Measurements from ENCODE around the gene TRPV2.

TRPV2 gene

DNA sequence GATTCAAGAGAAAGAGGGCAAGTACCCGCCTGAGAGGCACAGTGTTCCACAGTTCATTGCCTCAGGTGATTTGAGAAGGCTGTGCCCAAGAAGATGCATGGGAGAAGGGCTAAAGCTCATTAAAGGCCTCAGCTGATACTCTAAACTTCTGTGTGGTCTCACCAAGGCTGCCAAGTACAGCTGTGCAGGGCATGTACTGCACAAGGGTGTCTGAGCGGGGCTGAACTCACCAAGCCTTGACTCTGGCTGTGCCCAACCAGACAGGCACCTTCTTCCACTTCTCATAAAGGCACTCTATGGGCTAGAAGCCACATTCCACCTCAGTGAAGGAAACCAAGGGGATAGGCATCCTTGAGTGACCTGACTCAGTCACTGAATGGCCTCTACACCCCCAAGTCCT is 63.9 kb downstream of the TRPV2 start:
- WGBS, 2 donors (ENCODE audit: extremely low coverage in 2 of 2, insufficient read length in 2 of 2, insufficient replicate concordance in 1 of 2): no CpG with 5 or more reads among the region's 2 CpGs
- no peak overlapping the region for H2BK5ac ChIP-seq (ENCODE audit: low read length)

DNA sequence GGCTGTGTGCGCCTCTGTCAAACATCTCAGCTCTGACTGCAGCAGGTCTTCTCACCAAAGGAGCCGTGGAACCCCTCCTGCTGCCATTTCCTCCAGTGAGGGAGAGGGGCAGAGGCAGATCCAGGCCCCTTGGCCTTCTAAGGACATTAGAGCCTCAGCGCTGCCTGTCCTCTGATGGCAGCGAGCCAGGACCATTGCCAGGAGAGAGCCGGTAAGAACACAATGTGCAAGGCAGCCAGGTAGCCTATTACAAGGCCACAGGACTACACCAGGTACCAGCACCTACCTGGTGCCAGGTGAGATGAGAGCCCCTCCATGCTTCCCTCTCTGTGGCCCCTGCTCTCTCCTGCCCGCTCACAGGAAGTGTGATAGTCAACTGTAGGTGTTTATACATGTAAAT is 65.6 kb downstream of the TRPV2 start:
- Histone ChIP-seq H3K9ac (ENCODE audit: low read depth, low read length, poor library complexity) (no peak overlapping the region), H3K4me3 (ENCODE audit: low read length in 2 of 2) (no peak overlapping the region), H2BK15ac (ENCODE audit: low read length) (no peak overlapping the region), H3K18ac (ENCODE audit: low read length) (no peak overlapping the region), H3K4me2 (ENCODE audit: insufficient read depth, low read length, poor library complexity, severe bottlenecking) (no peak overlapping the region), H3K27ac (replicated peaks; ENCODE audit: low read length) (no peak overlapping the region), H2BK120ac (ENCODE audit: low read depth, low read length) (no peak overlapping the region), H2AK5ac (ENCODE audit: low read depth, low read length) (no peak overlapping the region), H3K14ac (ENCODE audit: low read length) (no peak overlapping the region), H3K9me3 (replicated peaks in 1 of 2; ENCODE audit: control insufficient read depth in 2 of 2, insufficient read depth in 1 of 2, low read depth in 1 of 2, low read length in 2 of 2) (no peaks in the 10 kb centered on the region), H3K79me1 (ENCODE audit: low read depth, low read length) (no peaks in the 10 kb centered on the region), H3K27me3 (ENCODE audit: control insufficient read depth in 3 of 3, insufficient read depth in 3 of 3, low read depth in 1 of 3, low read length in 3 of 3) (no peaks in the 10 kb centered on the region), H2BK12ac (ENCODE audit: low read length) (no peak overlapping the region), H2BK5ac (ENCODE audit: low read length) (no peak overlapping the region), H2AFZ (ENCODE audit: low read length) (no peak overlapping the region), H3K4me1 (ENCODE audit: control insufficient read depth in 2 of 2, insufficient read depth in 1 of 2, low read depth in 1 of 2, low read length in 2 of 2) (peaks cover 11 to 16% of the 10 kb centered on the region in 2 donors), H3K23ac (ENCODE audit: low read depth, low read length, poor library complexity) (no peak overlapping the region), H4K8ac (ENCODE audit: low read depth, low read length) (no peak overlapping the region), H3K36me3 (replicated peaks in 1 of 2; ENCODE audit: control insufficient read depth in 2 of 2, insufficient read depth in 2 of 2, low read length in 2 of 2) (peaks cover 0 to 2% of the 10 kb centered on the region in 2 donors), H4K91ac (ENCODE audit: low read depth, low read length, poor library complexity) (no peak overlapping the region), H3K4ac (ENCODE audit: low read length) (no peak overlapping the region)
- no CpG with 5 or more reads among the region's 6 CpGs for WGBS, 2 donors (ENCODE audit: extremely low coverage in 2 of 2, insufficient read length in 2 of 2, insufficient replicate concordance in 1 of 2)
- no peak for DNase-seq (ENCODE audit: low spot score)

More for the DNA sequence above, 63.9 kb downstream of the TRPV2 start:
- peaks cover 0 to 2% of the 10 kb centered on the region in 2 donors for H3K36me3 ChIP-seq (replicated peaks in 1 of 2; ENCODE audit: control insufficient read depth in 2 of 2, insufficient read depth in 2 of 2, low read length in 2 of 2)
- no peak overlapping the region for H3K14ac ChIP-seq (ENCODE audit: low read length)
- no peak overlapping the region for H4K8ac ChIP-seq (ENCODE audit: low read depth, low read length)
- no peak overlapping the region for H2AFZ ChIP-seq (ENCODE audit: low read length)
- H2AK5ac ChIP-seq (ENCODE audit: low read depth, low read length): no peak overlapping the region
- no peak overlapping the region for H3K4ac ChIP-seq (ENCODE audit: low read length)
- H3K4me2 ChIP-seq (ENCODE audit: insufficient read depth, low read length, poor library complexity, severe bottlenecking): no peak overlapping the region
- no peak overlapping the region for H3K18ac ChIP-seq (ENCODE audit: low read length)
- no peaks in the 10 kb centered on the region for H3K79me1 ChIP-seq (ENCODE audit: low read depth, low read length)
- no peak overlapping the region for H2BK15ac ChIP-seq (ENCODE audit: low read length)
- no peak overlapping the region for H3K23ac ChIP-seq (ENCODE audit: low read depth, low read length, poor library complexity)
- DNase-seq (ENCODE audit: low spot score): no peak
- no peak overlapping the region for H4K91ac ChIP-seq (ENCODE audit: low read depth, low read length, poor library complexity)
- H2BK12ac ChIP-seq (ENCODE audit: low read length): no peak overlapping the region
- no peaks in the 10 kb centered on the region for H3K9me3 ChIP-seq (replicated peaks in 1 of 2; ENCODE audit: control insufficient read depth in 2 of 2, insufficient read depth in 1 of 2, low read depth in 1 of 2, low read length in 2 of 2)
- no peak overlapping the region for H3K4me3 ChIP-seq (ENCODE audit: low read length in 2 of 2)
- H3K4me1 ChIP-seq (ENCODE audit: control insufficient read depth in 2 of 2, insufficient read depth in 1 of 2, low read depth in 1 of 2, low read length in 2 of 2): peaks cover under 1% of the 10 kb centered on the region in 2 donors
- H3K9ac ChIP-seq (ENCODE audit: low read depth, low read length, poor library complexity): no peak overlapping the region
- H3K27me3 ChIP-seq (ENCODE audit: control insufficient read depth in 3 of 3, insufficient read depth in 3 of 3, low read depth in 1 of 3, low read length in 3 of 3): no peaks in the 10 kb centered on the region
- H3K27ac ChIP-seq (replicated peaks; ENCODE audit: low read length): no peak overlapping the region
- H2BK120ac ChIP-seq (ENCODE audit: low read depth, low read length): no peak overlapping the region

DNA sequence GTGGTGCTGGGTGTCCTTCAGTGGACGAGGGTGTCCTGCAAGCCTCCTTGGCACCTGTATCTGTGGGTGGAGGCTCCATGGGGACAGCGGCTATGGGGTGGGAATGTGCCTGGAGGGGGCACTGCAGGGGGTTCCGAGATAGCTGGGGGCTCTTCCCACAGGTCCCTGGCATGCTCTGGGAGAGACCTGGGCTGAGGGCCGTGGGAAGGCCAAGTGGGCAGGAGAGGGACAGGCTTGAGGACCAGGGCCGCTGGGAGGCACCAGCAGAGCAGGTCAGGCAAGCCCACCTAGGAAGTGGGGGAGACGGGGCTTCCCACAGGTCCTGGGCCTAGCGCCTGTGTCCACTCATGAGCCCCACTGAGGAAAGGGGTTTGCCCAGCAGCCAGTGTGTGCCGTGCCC is 66.9 kb downstream of the TRPV2 start:
- Histone ChIP-seq H2BK120ac (ENCODE audit: low read depth, low read length) (no peak overlapping the region), H3K27ac (replicated peaks; ENCODE audit: low read length) (no peak overlapping the region), H2AFZ (ENCODE audit: low read length) (no peak overlapping the region), H3K14ac (ENCODE audit: low read length) (peak overlapping the region; percentile 27), H3K9me3 (replicated peaks in 1 of 2; ENCODE audit: control insufficient read depth in 2 of 2, insufficient read depth in 1 of 2, low read depth in 1 of 2, low read length in 2 of 2) (no peaks in the 10 kb centered on the region), H3K4me2 (ENCODE audit: insufficient read depth, low read length, poor library complexity, severe bottlenecking) (no peak overlapping the region), H2BK5ac (ENCODE audit: low read length) (no peak overlapping the region), H3K27me3 (ENCODE audit: control insufficient read depth in 3 of 3, insufficient read depth in 3 of 3, low read depth in 1 of 3, low read length in 3 of 3) (no peaks in the 10 kb centered on the region), H3K4me3 (ENCODE audit: low read length in 2 of 2) (no peak overlapping the region), H2BK12ac (ENCODE audit: low read length) (no peak overlapping the region), H4K91ac (ENCODE audit: low read depth, low read length, poor library complexity) (no peak overlapping the region), H3K23ac (ENCODE audit: low read depth, low read length, poor library complexity) (peak overlapping the region; percentile 9), H3K18ac (ENCODE audit: low read length) (no peak overlapping the region), H4K8ac (ENCODE audit: low read depth, low read length) (no peak overlapping the region), H3K4ac (ENCODE audit: low read length) (no peak overlapping the region), H2AK5ac (ENCODE audit: low read depth, low read length) (no peak overlapping the region), H3K36me3 (replicated peaks in 1 of 2; ENCODE audit: control insufficient read depth in 2 of 2, insufficient read depth in 2 of 2, low read length in 2 of 2) (peaks cover 0 to 2% of the 10 kb centered on the region in 2 donors), H3K4me1 (ENCODE audit: control insufficient read depth in 2 of 2, insufficient read depth in 1 of 2, low read depth in 1 of 2, low read length in 2 of 2) (peaks cover 16 to 27% of the 10 kb centered on the region in 2 donors), H3K79me1 (ENCODE audit: low read depth, low read length) (no peaks in the 10 kb centered on the region), H3K9ac (ENCODE audit: low read depth, low read length, poor library complexity) (no peak overlapping the region), H2BK15ac (ENCODE audit: low read length) (no peak overlapping the region)
- no CpG with 5 or more reads among the region's 8 CpGs for WGBS, 2 donors (ENCODE audit: extremely low coverage in 2 of 2, insufficient read length in 2 of 2, insufficient replicate concordance in 1 of 2)
- DNase-seq (ENCODE audit: low spot score): no peak

DNA sequence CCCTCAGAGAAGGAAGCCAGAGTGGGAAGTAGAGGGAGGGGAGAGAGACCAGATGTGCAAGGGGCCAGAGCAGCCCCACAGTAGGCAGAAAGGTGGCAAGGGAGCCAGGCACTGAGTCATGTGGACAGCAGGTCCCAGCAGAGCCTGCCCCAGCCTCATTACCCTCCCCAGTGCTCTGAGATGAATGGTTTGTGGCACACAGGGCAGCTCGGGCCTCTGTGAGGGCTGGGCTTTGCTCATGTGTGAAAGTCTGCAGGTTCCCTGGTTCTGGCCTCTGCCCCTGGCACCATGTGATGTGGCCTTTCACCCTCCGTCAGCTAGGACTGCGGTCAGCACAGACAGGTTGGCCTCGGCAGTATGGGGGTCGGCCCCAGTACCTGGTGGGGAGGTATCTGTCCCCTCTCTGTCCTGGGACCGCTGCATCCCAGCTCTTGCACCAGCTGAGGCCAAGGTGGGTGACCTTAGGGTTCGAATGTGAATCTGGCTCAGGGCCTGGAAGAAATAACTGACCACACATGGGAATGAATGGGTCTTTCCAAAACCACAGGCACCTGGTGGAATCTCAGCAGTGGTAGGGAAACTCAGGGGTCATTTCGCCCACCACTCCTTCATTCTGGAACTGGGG is 67.8 kb downstream of the TRPV2 start:
- H3K23ac ChIP-seq (ENCODE audit: low read depth, low read length, poor library complexity): no peak overlapping the region
- H3K4me2 ChIP-seq (ENCODE audit: insufficient read depth, low read length, poor library complexity, severe bottlenecking): no peak overlapping the region
- no peaks in the 10 kb centered on the region for H3K79me1 ChIP-seq (ENCODE audit: low read depth, low read length)
- H4K8ac ChIP-seq (ENCODE audit: low read depth, low read length): no peak overlapping the region
- H2AK5ac ChIP-seq (ENCODE audit: low read depth, low read length): no peak overlapping the region
- H3K27me3 ChIP-seq (ENCODE audit: control insufficient read depth in 3 of 3, insufficient read depth in 3 of 3, low read depth in 1 of 3, low read length in 3 of 3): no peaks in the 10 kb centered on the region
- no peak overlapping the region for H4K91ac ChIP-seq (ENCODE audit: low read depth, low read length, poor library complexity)
- no peak overlapping the region for H3K18ac ChIP-seq (ENCODE audit: low read length)
- no peaks in the 10 kb centered on the region for H3K9me3 ChIP-seq (replicated peaks in 1 of 2; ENCODE audit: control insufficient read depth in 2 of 2, insufficient read depth in 1 of 2, low read depth in 1 of 2, low read length in 2 of 2)
- H3K27ac ChIP-seq (replicated peaks; ENCODE audit: low read length): no peak overlapping the region
- H2BK12ac ChIP-seq (ENCODE audit: low read length): no peak overlapping the region
- H3K4ac ChIP-seq (ENCODE audit: low read length): no peak overlapping the region
- H3K4me1 ChIP-seq (ENCODE audit: control insufficient read depth in 2 of 2, insufficient read depth in 1 of 2, low read depth in 1 of 2, low read length in 2 of 2): peaks cover 16 to 34% of the 10 kb centered on the region in 2 donors
- WGBS, 2 donors (ENCODE audit: extremely low coverage in 2 of 2, insufficient read length in 2 of 2, insufficient replicate concordance in 1 of 2): no CpG with 5 or more reads among the region's 8 CpGs
- no peak for DNase-seq (ENCODE audit: low spot score)
- H3K4me3 ChIP-seq (ENCODE audit: low read length in 2 of 2): no peak overlapping the region
- H3K9ac ChIP-seq (ENCODE audit: low read depth, low read length, poor library complexity): no peak overlapping the region
- no peak overlapping the region for H2BK120ac ChIP-seq (ENCODE audit: low read depth, low read length)
- H3K14ac ChIP-seq (ENCODE audit: low read length): no peak overlapping the region
- no peak overlapping the region for H2AFZ ChIP-seq (ENCODE audit: low read length)
- H2BK15ac ChIP-seq (ENCODE audit: low read length): no peak overlapping the region
- H3K36me3 ChIP-seq (replicated peaks in 1 of 2; ENCODE audit: control insufficient read depth in 2 of 2, insufficient read depth in 2 of 2, low read length in 2 of 2): peaks cover 0 to 2% of the 10 kb centered on the region in 2 donors
- no peak overlapping the region for H2BK5ac ChIP-seq (ENCODE audit: low read length)
